Neural progenitor cell (in vitro differentiated cells): ENCODE measurements around the gene RIPK3. TPM values are rescaled to one million over a fixed set of nuclear protein-coding genes. Genes with fewer than 3 reads are reported as not detected.
"Not testable (repeated sequence)": the region's sequence is repeated elsewhere in the genome, so short reads cannot be mapped to it uniquely, and the experiment has no call there.

Experiments used
- DNase-seq: peaks from one replicate; pipeline ENCODE4 v3.0.0-alpha.2; 2016; ENCODE audit warnings: low spot score
- H2AFZ ChIP-seq: fragments of 200-600 bp; sonication (generic); replicated peaks from 2 replicates; pipeline ENCODE4 v1.6.1; 2016; ENCODE audit warnings: antibody characterized with exemption
- H3F3A ChIP-seq: fragments of 200-600 bp; sonication (generic); 2 replicates; pipeline ENCODE4 v1.6.1; 2016; ENCODE audit warnings: antibody characterized with exemption, low read depth
- H3K27ac ChIP-seq: fragments of 200-600 bp; sonication (generic); 2 replicates; pipeline ENCODE4 v1.5.1; 2016; ENCODE audit warnings: mild to moderate bottlenecking
- H3K27me3 ChIP-seq: fragments of 200-600 bp; sonication (generic); 2 replicates; pipeline ENCODE4 v1.6.1; 2016; ENCODE audit warnings: mild to moderate bottlenecking, moderate library complexity
- H3K36me3 ChIP-seq: fragments of 200-600 bp; sonication (generic); 2 replicates; pipeline ENCODE4 v1.5.1; 2016
- H3K4me1 ChIP-seq: fragments of 200-600 bp; sonication (generic); 2 replicates; pipeline ENCODE4 v1.6.1; 2016; ENCODE audit warnings: mixed run types
- H3K4me2 ChIP-seq: fragments of 200-600 bp; sonication (generic); 2 replicates; pipeline ENCODE4 v1.6.1; 2016
- H3K4me3 ChIP-seq: fragments of 200-600 bp; sonication (generic); 2 replicates; pipeline ENCODE4 v1.5.1; 2016
- H3K79me2 ChIP-seq: fragments of 200-600 bp; sonication (generic); 2 replicates; pipeline ENCODE4 v1.6.1; 2016; ENCODE audit warnings: low read depth
- H3K9ac ChIP-seq: fragments of 200-600 bp; sonication (generic); 2 replicates; pipeline ENCODE4 v1.6.1; 2016
- H3K9me3 ChIP-seq: fragments of 200-600 bp; sonication (generic); 2 replicates; pipeline ENCODE4 v1.5.1; 2016; ENCODE audit warnings: low read depth
- H4K20me1 ChIP-seq: fragments of 200-600 bp; sonication (generic); 2 replicates; pipeline ENCODE4 v1.6.1; 2016; ENCODE audit warnings: low read depth
- H3K27ac Mint-ChIP-seq: 3 replicates; pipeline ENCODE4 v1.8.0; 2021; ENCODE audit warnings: mixed read lengths
- H3K27me3 Mint-ChIP-seq: 2 replicates; pipeline ENCODE4 v1.8.0; 2022; ENCODE audit warnings: low read depth, mild to moderate bottlenecking, inconsistent platforms, moderate library complexity, mixed read lengths; ENCODE audit not compliant: insufficient read depth
- H3K36me3 Mint-ChIP-seq: 3 replicates; pipeline ENCODE4 v1.8.0; 2021; ENCODE audit warnings: mixed read lengths
- H3K4me1 Mint-ChIP-seq: 3 replicates; pipeline ENCODE4 v1.8.0; 2021; ENCODE audit warnings: mixed read lengths
- H3K4me3 Mint-ChIP-seq: 3 replicates; pipeline ENCODE4 v1.8.0; 2021; ENCODE audit warnings: mild to moderate bottlenecking, moderate library complexity, mixed read lengths
- H3K9me3 Mint-ChIP-seq: 3 replicates; pipeline ENCODE4 v1.8.0; 2020; ENCODE audit warnings: mixed read lengths
- EZH2 ChIP-seq: fragments of 200-600 bp; sonication (generic); IDR thresholded peaks from 2 replicates; pipeline ENCODE4 v1.6.1; 2017; ENCODE audit warnings: antibody characterized with exemption, mild to moderate bottlenecking, moderate library complexity
- EZH2phosphoT487 ChIP-seq: fragments of 200-600 bp; sonication (generic); IDR thresholded peaks from 2 replicates; pipeline ENCODE4 v1.6.1; 2017; ENCODE audit warnings: antibody characterized with exemption
- total RNA-seq: library from RNA; depleted of rRNA; stranded (reverse); fragments of >200 nt; gene quantifications from 2 replicates; pipeline ENCODE4 v1.2.3, GENCODE V29; 2015; ENCODE audit warnings: low replicate concordance
- TF ChIP-seq, protein P1 (sequence below): fragments of 200-600 bp; sonication (generic); IDR thresholded peaks from 2 replicates; pipeline ENCODE4 v1.5.1; 2017; ENCODE audit warnings: antibody characterized with exemption, mild to moderate bottlenecking

RIPK3 gene
- total RNA-seq, 1 donor from 2014 or later = not detected

GRCh38 chr14:24360281-24360680 is 20.5 kb upstream of the RIPK3 start:
- Mint-ChIP-seq H3K9me3 (no peaks in the 10 kb centered on the region), H3K4me3 (no peak overlapping the region), H3K27me3 (peaks cover 4% of the 10 kb centered on the region), H3K36me3 (no peaks in the 10 kb centered on the region), H3K27ac (no peak overlapping the region), H3K4me1 (peaks cover 2% of the 10 kb centered on the region)
- no peak for TF ChIP-seq EZH2
- no peak for TF ChIP-seq EZH2phosphoT487
- TF ChIP-seq, protein P1, sequence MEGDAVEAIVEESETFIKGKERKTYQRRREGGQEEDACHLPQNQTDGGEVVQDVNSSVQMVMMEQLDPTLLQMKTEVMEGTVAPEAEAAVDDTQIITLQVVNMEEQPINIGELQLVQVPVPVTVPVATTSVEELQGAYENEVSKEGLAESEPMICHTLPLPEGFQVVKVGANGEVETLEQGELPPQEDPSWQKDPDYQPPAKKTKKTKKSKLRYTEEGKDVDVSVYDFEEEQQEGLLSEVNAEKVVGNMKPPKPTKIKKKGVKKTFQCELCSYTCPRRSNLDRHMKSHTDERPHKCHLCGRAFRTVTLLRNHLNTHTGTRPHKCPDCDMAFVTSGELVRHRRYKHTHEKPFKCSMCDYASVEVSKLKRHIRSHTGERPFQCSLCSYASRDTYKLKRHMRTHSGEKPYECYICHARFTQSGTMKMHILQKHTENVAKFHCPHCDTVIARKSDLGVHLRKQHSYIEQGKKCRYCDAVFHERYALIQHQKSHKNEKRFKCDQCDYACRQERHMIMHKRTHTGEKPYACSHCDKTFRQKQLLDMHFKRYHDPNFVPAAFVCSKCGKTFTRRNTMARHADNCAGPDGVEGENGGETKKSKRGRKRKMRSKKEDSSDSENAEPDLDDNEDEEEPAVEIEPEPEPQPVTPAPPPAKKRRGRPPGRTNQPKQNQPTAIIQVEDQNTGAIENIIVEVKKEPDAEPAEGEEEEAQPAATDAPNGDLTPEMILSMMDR = no peak
- peaks cover 5% of the 10 kb centered on the region for H3F3A ChIP-seq
- peaks cover 83% of the 10 kb centered on the region for H3K27me3 ChIP-seq
- no peaks in the 10 kb centered on the region for H4K20me1 ChIP-seq
- H3K27ac ChIP-seq = no peak overlapping the region
- H2AFZ ChIP-seq = no peak overlapping the region
- no peak overlapping the region for H3K4me2 ChIP-seq
- no peaks in the 10 kb centered on the region for H3K79me2 ChIP-seq
- H3K36me3 ChIP-seq = no peaks in the 10 kb centered on the region
- no peak overlapping the region for H3K4me3 ChIP-seq
- no peaks in the 10 kb centered on the region for H3K4me1 ChIP-seq
- H3K9ac ChIP-seq = no peak overlapping the region
- no peaks in the 10 kb centered on the region for H3K9me3 ChIP-seq
- DNase-seq = no peak

GRCh38 chr14:24356208-24356607 is 16.4 kb upstream of the RIPK3 start:
- Histone ChIP-seq H3K9me3 (no peaks in the 10 kb centered on the region), H3K79me2 (no peaks in the 10 kb centered on the region), H3K36me3 (no peaks in the 10 kb centered on the region), H3K27me3 (peaks cover 96% of the 10 kb centered on the region), H3K9ac (no peak overlapping the region), H3K27ac (no peak overlapping the region), H2AFZ (no peak overlapping the region), H3F3A (no peaks in the 10 kb centered on the region), H3K4me2 (no peak overlapping the region), H3K4me3 (no peak overlapping the region), H3K4me1 (no peaks in the 10 kb centered on the region), H4K20me1 (no peaks in the 10 kb centered on the region)
- H3K36me3 Mint-ChIP-seq = no peaks in the 10 kb centered on the region
- peaks cover 2% of the 10 kb centered on the region for H3K9me3 Mint-ChIP-seq
- TF ChIP-seq EZH2 = no peak
- no peak for TF ChIP-seq EZH2phosphoT487
- TF ChIP-seq, protein P1 = no peak
- H3K4me1 Mint-ChIP-seq = no peaks in the 10 kb centered on the region
- DNase-seq = no peak
- H3K4me3 Mint-ChIP-seq = no peak overlapping the region
- peaks cover 15% of the 10 kb centered on the region for H3K27me3 Mint-ChIP-seq
- no peak overlapping the region for H3K27ac Mint-ChIP-seq

DNA sequence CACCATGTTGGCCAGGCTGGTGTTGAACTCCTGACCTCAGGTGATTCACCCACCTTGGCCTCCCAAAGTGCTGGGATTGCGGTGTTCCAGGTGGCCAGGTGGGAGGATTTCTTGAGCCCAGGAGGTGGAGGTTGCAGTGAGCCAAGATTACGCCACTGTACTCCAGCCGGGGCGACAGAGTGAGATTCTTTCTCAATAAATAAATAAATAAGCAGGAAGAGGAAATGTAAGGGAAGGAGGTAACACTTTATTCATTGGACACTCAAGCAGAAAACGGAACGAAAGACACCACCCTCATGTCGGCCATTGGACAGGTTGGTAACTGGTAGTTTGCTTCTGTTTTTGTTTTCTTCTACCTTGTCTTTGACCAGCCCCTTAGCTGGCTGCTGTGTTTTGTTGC is 15.2 kb upstream of the RIPK3 start:
- no peak overlapping the region for H3K27ac Mint-ChIP-seq
- no peak overlapping the region for H3K4me3 Mint-ChIP-seq
- no peaks in the 10 kb centered on the region for H3K4me1 ChIP-seq
- no peak overlapping the region for H3K9ac ChIP-seq
- H3K27me3 ChIP-seq = peaks cover 96% of the 10 kb centered on the region
- no peak overlapping the region for H3K27ac ChIP-seq
- H3K36me3 Mint-ChIP-seq = no peaks in the 10 kb centered on the region
- no peak overlapping the region for H3K4me3 ChIP-seq
- no peak for DNase-seq
- no peak overlapping the region for H2AFZ ChIP-seq
- H3K36me3 ChIP-seq = no peaks in the 10 kb centered on the region
- H3K27me3 Mint-ChIP-seq = peaks cover 25% of the 10 kb centered on the region
- H3K9me3 Mint-ChIP-seq = peaks cover 2% of the 10 kb centered on the region
- TF ChIP-seq EZH2 (no peak), EZH2phosphoT487 (no peak)
- TF ChIP-seq, protein P1 = no peak
- H3F3A ChIP-seq = no peaks in the 10 kb centered on the region
- no peaks in the 10 kb centered on the region for H4K20me1 ChIP-seq
- no peaks in the 10 kb centered on the region for H3K9me3 ChIP-seq
- H3K79me2 ChIP-seq = no peaks in the 10 kb centered on the region
- no peaks in the 10 kb centered on the region for H3K4me1 Mint-ChIP-seq
- H3K4me2 ChIP-seq = no peak overlapping the region

DNA sequence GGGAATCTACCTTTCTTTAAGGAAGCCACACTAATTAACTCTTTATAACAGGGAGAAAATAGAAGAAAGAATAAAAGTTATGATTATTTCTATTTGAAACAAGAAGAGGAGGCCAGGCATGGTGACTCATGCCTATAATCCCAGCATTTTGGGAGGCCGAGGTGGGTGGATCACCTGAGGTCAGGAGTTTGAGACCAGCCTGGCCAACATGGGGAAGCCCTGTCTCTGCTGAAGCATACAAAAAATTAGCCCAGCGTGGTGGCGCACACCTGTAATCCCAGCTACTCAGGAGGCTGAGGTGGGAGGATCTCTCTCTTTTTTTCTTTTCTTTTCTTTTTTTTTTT is 14.7 kb upstream of the RIPK3 start:
- H4K20me1 ChIP-seq, H3K9me3 Mint-ChIP-seq, H3K27ac ChIP-seq, H2AFZ ChIP-seq, H3K36me3 Mint-ChIP-seq, H3K4me3 ChIP-seq, H3K4me2 ChIP-seq, DNase-seq, H3K4me1 Mint-ChIP-seq, H3K9ac ChIP-seq, H3K4me1 ChIP-seq, H3K9me3 ChIP-seq, H3K79me2 ChIP-seq, H3K36me3 ChIP-seq, H3F3A ChIP-seq, H3K27ac Mint-ChIP-seq, H3K4me3 Mint-ChIP-seq: not testable (repeated sequence)
- H3K27me3 Mint-ChIP-seq = peaks cover 29% of the 10 kb centered on the region
- H3K27me3 ChIP-seq = peaks cover 96% of the 10 kb centered on the region
